RWPE2 (cell line): ENCODE data around the gene CACNG3.
"Not testable (repeated sequence)": the region's sequence is repeated elsewhere in the genome, so short reads cannot be mapped to it uniquely, and the experiment has no call there.

ENCODE experiments used
- ATAC-seq: fragments of 200-7000 bp; cut with Tn5 transposase; 3 replicates; pipeline ENCODE4 v1.9.1; 2021; ENCODE audit warnings: low read depth
- DNase-seq: peaks from one replicate; pipeline ENCODE4 v3.0.0-alpha.2; 2020; ENCODE audit warnings: low spot score
- H3K27ac ChIP-seq: fragments of 450-650 bp; 2 replicates; pipeline ENCODE4 v1.5.1; 2017; ENCODE audit warnings: mild to moderate bottlenecking; ENCODE audit not compliant: poor library complexity, severe bottlenecking
- H3K27me3 ChIP-seq: fragments of 250-450 bp; sonication (Bioruptor Pico); 2 replicates; pipeline ENCODE4 v1.5.1; 2021; ENCODE audit warnings: mild to moderate bottlenecking, moderate library complexity; ENCODE audit not compliant: insufficient read depth, poor library complexity, severe bottlenecking
- H3K36me3 ChIP-seq: fragments of 250-450 bp; sonication (Bioruptor Pico); 2 replicates; pipeline ENCODE4 v1.5.1; 2020; ENCODE audit warnings: low read depth, mild to moderate bottlenecking, moderate library complexity
- H3K4me1 ChIP-seq: fragments of 250-450 bp; sonication (Bioruptor Pico); 2 replicates; pipeline ENCODE4 v1.5.1; 2021; ENCODE audit warnings: mild to moderate bottlenecking, moderate library complexity; ENCODE audit not compliant: insufficient read depth, poor library complexity, severe bottlenecking
- H3K4me3 ChIP-seq: fragments of 250-450 bp; sonication (Bioruptor Pico); 2 replicates; pipeline ENCODE4 v1.5.1; 2021; ENCODE audit warnings: mild to moderate bottlenecking, moderate library complexity; ENCODE audit not compliant: severe bottlenecking
- H3K9me3 ChIP-seq: fragments of 250-450 bp; sonication (Bioruptor Pico); 2 replicates; pipeline ENCODE4 v1.5.1; 2021; ENCODE audit warnings: mild to moderate bottlenecking, moderate library complexity; ENCODE audit not compliant: severe bottlenecking
- TF ChIP-seq, protein P1 (sequence below): fragments of 450-650 bp; IDR thresholded peaks from one replicate; pipeline ENCODE4 v1.5.1; 2017; ENCODE audit warnings: mild to moderate bottlenecking, moderate library complexity; ENCODE audit not compliant: poor library complexity, severe bottlenecking

CACNG3 gene

DNA sequence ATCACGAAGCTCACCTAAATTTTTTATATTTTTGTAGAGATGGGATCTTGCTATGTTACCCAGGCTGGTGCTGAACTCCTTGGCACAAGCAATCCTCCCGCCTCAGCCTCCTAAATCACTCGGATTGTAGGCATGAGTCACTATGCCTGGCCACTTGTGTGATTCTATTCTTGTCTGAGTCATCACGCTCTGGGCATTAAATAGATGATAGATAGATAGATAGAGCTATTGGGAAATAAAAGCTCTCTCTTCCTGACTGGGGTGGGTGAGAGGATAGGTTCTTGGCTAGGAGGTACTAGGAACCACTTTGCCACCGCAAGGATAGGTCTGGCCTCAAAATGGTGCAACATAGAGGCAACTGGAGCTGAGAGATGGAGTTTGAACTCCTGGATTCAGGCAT lies 21.4 kb upstream of the CACNG3 start:
- ATAC-seq (no peak), DNase-seq (no peak)
- Histone ChIP-seq H3K27me3 (no peaks in the 10 kb centered on the region), H3K4me3 (no peak overlapping the region), H3K27ac (no peak overlapping the region), H3K4me1 (no peaks in the 10 kb centered on the region), H3K9me3 (no peaks in the 10 kb centered on the region), H3K36me3 (no peaks in the 10 kb centered on the region)
- TF ChIP-seq, protein P1, sequence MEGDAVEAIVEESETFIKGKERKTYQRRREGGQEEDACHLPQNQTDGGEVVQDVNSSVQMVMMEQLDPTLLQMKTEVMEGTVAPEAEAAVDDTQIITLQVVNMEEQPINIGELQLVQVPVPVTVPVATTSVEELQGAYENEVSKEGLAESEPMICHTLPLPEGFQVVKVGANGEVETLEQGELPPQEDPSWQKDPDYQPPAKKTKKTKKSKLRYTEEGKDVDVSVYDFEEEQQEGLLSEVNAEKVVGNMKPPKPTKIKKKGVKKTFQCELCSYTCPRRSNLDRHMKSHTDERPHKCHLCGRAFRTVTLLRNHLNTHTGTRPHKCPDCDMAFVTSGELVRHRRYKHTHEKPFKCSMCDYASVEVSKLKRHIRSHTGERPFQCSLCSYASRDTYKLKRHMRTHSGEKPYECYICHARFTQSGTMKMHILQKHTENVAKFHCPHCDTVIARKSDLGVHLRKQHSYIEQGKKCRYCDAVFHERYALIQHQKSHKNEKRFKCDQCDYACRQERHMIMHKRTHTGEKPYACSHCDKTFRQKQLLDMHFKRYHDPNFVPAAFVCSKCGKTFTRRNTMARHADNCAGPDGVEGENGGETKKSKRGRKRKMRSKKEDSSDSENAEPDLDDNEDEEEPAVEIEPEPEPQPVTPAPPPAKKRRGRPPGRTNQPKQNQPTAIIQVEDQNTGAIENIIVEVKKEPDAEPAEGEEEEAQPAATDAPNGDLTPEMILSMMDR, result no peak

DNA sequence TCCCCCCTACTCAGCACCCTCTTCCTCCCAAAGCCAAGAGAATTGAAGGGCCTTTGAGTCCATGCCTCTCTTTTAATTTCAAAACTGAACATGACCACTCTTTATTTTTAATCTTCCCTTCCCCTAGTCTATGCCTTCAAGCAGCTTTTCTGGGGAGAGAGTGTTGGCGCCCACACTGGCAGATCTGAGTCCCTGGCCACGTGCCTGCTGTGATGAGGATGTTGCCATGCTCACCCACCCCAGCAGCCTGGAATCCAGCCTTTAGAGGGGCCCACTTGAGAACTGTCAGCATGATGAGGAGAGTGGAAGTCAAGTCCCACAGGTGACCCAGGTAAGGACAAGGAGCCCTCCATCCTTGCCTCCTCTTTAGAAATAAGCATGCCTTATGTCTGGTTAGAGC lies 20.3 kb upstream of the CACNG3 start:
- H3K36me3 ChIP-seq, result no peaks in the 10 kb centered on the region
- no peaks in the 10 kb centered on the region for H3K9me3 ChIP-seq
- no peak overlapping the region for H3K4me3 ChIP-seq
- no peaks in the 10 kb centered on the region for H3K27me3 ChIP-seq
- no peaks in the 10 kb centered on the region for H3K4me1 ChIP-seq
- DNase-seq (no peak), ATAC-seq (no peak)
- no peak overlapping the region for H3K27ac ChIP-seq
- TF ChIP-seq, protein P1, result no peak

DNA sequence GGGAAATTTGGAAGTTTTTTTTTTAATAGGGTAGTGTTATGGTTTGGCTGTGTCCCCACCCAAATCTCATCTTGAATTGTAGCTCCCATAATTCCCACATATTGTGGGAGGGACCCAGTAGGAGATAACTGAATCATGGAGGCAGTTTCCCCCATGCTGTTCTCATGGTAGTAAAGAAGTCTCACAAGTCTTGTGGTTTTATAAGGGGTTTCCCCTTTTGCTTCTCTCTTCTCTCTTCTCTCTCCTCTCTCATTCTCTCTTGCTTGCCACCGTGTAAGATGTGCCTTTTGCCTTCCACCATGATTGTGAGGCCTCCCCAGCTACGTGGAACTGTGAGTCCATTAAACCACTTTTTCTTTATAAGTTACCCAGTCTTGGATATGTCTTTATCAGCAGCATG lies 17.3 kb upstream of the CACNG3 start:
- DNase-seq, ATAC-seq: not testable (repeated sequence)

DNA sequence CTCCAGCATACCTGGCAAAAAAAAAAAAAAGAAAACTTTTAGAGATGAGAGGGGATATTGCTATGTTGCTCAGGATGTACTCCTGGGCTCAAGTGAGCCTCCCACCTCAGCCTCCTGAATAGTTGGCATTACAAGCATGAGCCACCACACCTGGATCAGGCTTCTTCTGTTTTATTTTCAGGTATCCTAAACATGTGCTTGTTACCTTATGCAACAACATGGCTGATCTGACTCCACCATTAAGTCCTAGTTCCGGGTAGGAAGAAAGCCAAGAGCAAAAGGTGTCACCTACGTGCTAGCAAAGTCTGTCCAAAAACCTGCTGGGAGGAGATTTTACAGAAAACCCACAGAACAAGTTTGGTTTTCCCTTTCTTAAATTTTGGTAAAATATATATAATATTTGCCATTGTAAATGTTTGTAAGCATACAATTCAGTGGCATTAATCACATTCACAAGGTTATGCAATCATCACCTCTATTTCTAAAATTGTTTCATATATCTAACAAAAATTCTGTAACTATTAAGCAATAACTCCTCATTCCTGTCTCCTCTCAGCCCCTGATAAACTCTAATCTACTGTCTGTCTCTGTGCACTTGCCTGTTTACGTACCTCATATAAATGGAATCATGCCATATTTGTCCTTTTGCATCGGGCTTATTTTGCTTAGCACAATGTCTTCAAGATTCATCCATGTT lies 9.1 kb upstream of the CACNG3 start:
- DNase-seq (no peak), ATAC-seq (no peak)
- Histone ChIP-seq H3K27me3 (peaks cover 7% of the 10 kb centered on the region), H3K27ac (no peak overlapping the region), H3K36me3 (no peaks in the 10 kb centered on the region), H3K9me3 (no peaks in the 10 kb centered on the region), H3K4me3 (no peak overlapping the region), H3K4me1 (no peaks in the 10 kb centered on the region)
- TF ChIP-seq, protein P1, result no peak

More for the DNA sequence above, 17.3 kb upstream of the CACNG3 start:
- not testable (repeated sequence) for H3K27ac ChIP-seq, H3K4me1 ChIP-seq, H3K9me3 ChIP-seq, H3K4me3 ChIP-seq, H3K27me3 ChIP-seq, H3K36me3 ChIP-seq

DNA sequence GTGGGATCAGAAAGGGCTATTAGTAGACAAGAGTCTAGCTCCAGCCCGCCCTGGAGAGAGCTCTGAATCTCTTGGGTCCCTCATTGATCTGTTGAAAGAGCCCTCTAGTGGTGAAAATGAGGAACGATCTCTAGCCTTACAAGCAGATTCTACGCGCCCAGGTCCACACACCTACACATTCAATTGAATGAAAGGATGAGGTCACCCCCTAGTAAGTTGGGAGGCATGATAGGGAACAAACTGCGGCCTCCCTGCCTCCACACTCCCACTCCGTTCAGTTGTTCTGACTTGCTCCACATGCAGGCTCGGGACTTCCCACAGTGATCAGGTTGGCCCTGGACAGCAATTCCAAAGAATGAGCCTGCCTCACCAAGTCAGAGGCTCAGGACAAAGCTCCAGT lies 2.9 kb upstream of the CACNG3 start:
- no peaks in the 10 kb centered on the region for H3K4me1 ChIP-seq
- TF ChIP-seq, protein P1, result peak; percentile 74
- no peak overlapping the region for H3K27ac ChIP-seq
- DNase-seq (no peak), ATAC-seq (peak; percentile 68; the same call in 2 of the 3 replicates)
- peaks cover 16% of the 10 kb centered on the region for H3K27me3 ChIP-seq
- no peaks in the 10 kb centered on the region for H3K9me3 ChIP-seq
- no peaks in the 10 kb centered on the region for H3K36me3 ChIP-seq
- H3K4me3 ChIP-seq, result no peak overlapping the region
